Right lobe of liver (tissue), 6 donors: ENCODE measurements around the gene BTD. TPM values are rescaled to one million over a fixed set of nuclear protein-coding genes. Genes with fewer than 3 reads are reported as not detected.

Source experiments
- ATAC-seq, 4 donors: fragments of 200-7000 bp; cut with Tn5 transposase; one replicate each; pipeline ENCODE4 v1.9.1; 2020; ENCODE audit warnings: mild to moderate bottlenecking in 4 of 4, moderate library complexity in 4 of 4
- DNase-seq, 3 donors: peaks; one replicate each; pipeline ENCODE4 v3.0.0-alpha.2; 2020
- H3K27ac ChIP-seq, 3 donors: fragments of 200-600 bp; one replicate each; pipeline ENCODE4 v1.8.0; 2022
- H3K27me3 ChIP-seq, 2 donors: fragments of 200-600 bp; one replicate each; pipeline ENCODE4 v1.8.0; 2022
- H3K36me3 ChIP-seq, 4 donors: fragments of 200-600 bp; sonication (generic) in 1 of 4; one replicate each; pipeline versions ENCODE4 v1.5.1 to v1.8.0; 2017 to 2022; ENCODE audit warnings: control low read depth in 1 of 4
- H3K4me1 ChIP-seq, 4 donors: fragments of 200-600 bp; sonication (generic) in 1 of 4; one replicate each; pipeline versions ENCODE4 v1.5.1 to v1.8.0; 2017 to 2022; ENCODE audit warnings: control low read depth in 1 of 4
- H3K4me3 ChIP-seq, 3 donors: fragments of 200-600 bp; one replicate each; pipeline ENCODE4 v1.8.0; 2022
- H3K9me3 ChIP-seq, 4 donors: fragments of 200-600 bp; sonication (generic) in 1 of 4; one replicate each; pipeline versions ENCODE4 v1.5.1 to v1.8.0; 2017 to 2022; ENCODE audit warnings: control low read depth in 1 of 4
- POLR2A ChIP-seq: fragments of 450-650 bp; IDR thresholded peaks from one replicate; pipeline ENCODE4 v1.6.1; 2017; ENCODE audit warnings: antibody characterized with exemption, mild to moderate bottlenecking
- WGBS: methylation state at CpG from one replicate; pipeline ENCODE4 v1.1.6; 2018; ENCODE audit warnings: low coverage, low lambda C conversion rate; ENCODE audit not compliant: insufficient coverage; ENCODE audit errors: missing lambda C conversion rate; 5-methylcytosine and 5-hydroxymethylcytosine counted together
- intact Hi-C, 2 donors: fragments of 100-400 bp; cut with DNase I; formaldehyde crosslinking; loops; one replicate each; pipeline versions ENCODE4 v1.11.2 to v1.14.1; 2022
- total RNA-seq, 6 experiments: library from RNA; depleted of rRNA in 2 of 6; stranded (reverse); fragments of >200 nt in 2 of 6; fragmentation: NEBNext Ultra II Directional in 3 of 6; extraction: Animal tissue kit (Norgen Biotek cat#: 25700) in 3 of 6; gene quantifications; one replicate each; pipeline versions ENCODE4 v1.1.0 to v1.2.4, GENCODE V29; 2016 to 2023
- TF ChIP-seq, protein P1 (sequence below), 4 donors: fragments of 200-600 bp in 3 of 4; fragments of 450-650 bp in 1 of 4; IDR thresholded peaks; one replicate each; pipeline versions ENCODE4 v1.5.1 to v1.8.0; 2016 to 2022; ENCODE audit warnings: antibody characterized with exemption in 4 of 4, mild to moderate bottlenecking in 2 of 4
- donor health status: DM: no; HTN: yes; CAD: no.
- donor health status: DM: no; HTN: no; CAD: no.
- donor health status: DM: no; HTN: no; CAD: no.
- donor health status: DM: no; HTN: yes; CAD: no.
- donor health status: DM: no; HTN: yes; CAD: no.

Gene BTD
- total RNA-seq, 6 experiments from 2014 or later = 47.5 to 70.3 (median 54.5) TPM

DNA sequence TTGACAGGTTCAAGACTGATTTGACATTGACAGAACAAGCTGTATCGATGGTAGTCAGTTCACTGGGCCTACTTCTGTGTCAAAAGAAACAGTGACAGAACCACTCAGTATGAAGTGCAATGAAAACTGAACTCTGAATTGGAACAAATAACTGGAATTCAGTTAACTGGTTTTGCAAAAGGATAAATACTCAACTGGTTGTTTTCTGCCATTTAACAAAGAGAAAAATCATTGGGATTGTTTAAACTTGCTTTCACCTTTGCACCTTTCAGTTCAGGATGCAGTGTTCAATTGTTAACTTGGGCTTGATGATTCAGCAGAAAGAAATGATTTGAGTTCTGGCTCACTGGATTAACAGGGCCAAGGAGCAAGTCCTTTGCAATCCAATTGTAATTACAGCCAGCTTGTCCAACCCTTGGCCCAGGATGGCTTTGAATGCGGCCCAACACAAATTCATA is 4.9 kb downstream of the BTD start:
- TF ChIP-seq, protein P1, sequence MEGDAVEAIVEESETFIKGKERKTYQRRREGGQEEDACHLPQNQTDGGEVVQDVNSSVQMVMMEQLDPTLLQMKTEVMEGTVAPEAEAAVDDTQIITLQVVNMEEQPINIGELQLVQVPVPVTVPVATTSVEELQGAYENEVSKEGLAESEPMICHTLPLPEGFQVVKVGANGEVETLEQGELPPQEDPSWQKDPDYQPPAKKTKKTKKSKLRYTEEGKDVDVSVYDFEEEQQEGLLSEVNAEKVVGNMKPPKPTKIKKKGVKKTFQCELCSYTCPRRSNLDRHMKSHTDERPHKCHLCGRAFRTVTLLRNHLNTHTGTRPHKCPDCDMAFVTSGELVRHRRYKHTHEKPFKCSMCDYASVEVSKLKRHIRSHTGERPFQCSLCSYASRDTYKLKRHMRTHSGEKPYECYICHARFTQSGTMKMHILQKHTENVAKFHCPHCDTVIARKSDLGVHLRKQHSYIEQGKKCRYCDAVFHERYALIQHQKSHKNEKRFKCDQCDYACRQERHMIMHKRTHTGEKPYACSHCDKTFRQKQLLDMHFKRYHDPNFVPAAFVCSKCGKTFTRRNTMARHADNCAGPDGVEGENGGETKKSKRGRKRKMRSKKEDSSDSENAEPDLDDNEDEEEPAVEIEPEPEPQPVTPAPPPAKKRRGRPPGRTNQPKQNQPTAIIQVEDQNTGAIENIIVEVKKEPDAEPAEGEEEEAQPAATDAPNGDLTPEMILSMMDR (IDR thresholded peaks at IDR 0.05) = no peak
- peak; percentile 20 for TF ChIP-seq POLR2A
- intact Hi-C loops = no loop called here
- Histone ChIP-seq H3K9me3 (no peaks in the 10 kb centered on the region), H3K27ac (peak overlapping the region; percentile 9 to 84 (median 15)), H3K36me3 (no peaks in the 10 kb centered on the region), H3K4me3 (no peak overlapping the region), H3K4me1 (peaks cover 0 to 86% (median 41%) of the 10 kb centered on the region in 4 donors), H3K27me3 (no peaks in the 10 kb centered on the region)
- 23% methylated on average over 2 of the region's 2 CpGs for WGBS
- DNase-seq (peak in 1 of 3 donors; percentile 69), ATAC-seq (peak; percentile 41 to 62 (median 47))

DNA sequence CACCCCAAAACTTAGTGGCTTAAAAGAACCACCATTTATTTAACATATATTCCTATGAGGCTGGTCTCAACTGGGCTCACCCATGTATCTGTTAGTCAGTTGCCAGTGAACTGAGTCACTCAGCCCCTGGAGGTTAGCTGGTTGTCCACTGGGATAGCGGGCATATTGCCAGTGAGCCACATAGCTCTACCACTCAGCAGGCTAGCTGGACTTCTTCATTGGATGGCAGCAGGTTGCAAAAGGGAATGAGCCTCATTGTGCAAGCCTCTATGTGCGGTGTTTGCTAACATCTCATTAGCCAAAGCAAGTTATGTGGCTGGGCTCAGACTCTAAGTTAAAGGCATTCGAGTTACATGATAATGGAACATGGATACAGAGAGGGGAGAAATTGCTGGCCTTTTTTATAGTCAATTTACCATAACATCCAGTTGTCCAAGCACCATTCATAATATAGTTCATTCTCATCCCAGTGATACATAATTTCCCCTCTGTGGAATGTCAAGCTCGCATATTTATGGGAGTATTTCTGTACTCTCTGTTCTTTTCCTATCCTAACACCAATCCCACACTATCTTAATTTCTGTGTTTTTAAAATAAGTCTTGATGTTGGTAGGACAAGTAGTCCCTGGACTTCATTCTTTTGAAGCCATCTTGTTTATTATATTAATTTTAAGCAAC is 8.7 kb downstream of the BTD start:
- H3K4me3 ChIP-seq = no peak overlapping the region
- H3K36me3 ChIP-seq = no peaks in the 10 kb centered on the region
- peak; percentile 82 to 89 (median 83) for DNase-seq
- intact Hi-C loops = no loop called here
- peak; percentile 73 to 83 (median 78) for ATAC-seq
- WGBS = 48% methylated on average over 4 of the region's 4 CpGs
- peak overlapping the region in 2 of 3 donors; percentile 21 to 37 for H3K27ac ChIP-seq
- no peaks in the 10 kb centered on the region for H3K9me3 ChIP-seq
- H3K27me3 ChIP-seq = no peaks in the 10 kb centered on the region
- peaks cover 0 to 89% (median 36%) of the 10 kb centered on the region in 4 donors for H3K4me1 ChIP-seq
- TF ChIP-seq, protein P1 (IDR thresholded peaks at IDR 0.05) = no peak
- peak; percentile 38 for TF ChIP-seq POLR2A

- no peaks in the 10 kb centered on the region for H3K36me3 ChIP-seq
- no peaks in the 10 kb centered on the region for H3K27me3 ChIP-seq
- TF ChIP-seq, protein P1 (IDR thresholded peaks at IDR 0.05) = no peak
- no peak for TF ChIP-seq POLR2A
- 55% methylated on average over 3 of the region's 3 CpGs for WGBS
- peaks cover 0 to 81% (median 32%) of the 10 kb centered on the region in 4 donors for H3K4me1 ChIP-seq
- no peaks in the 10 kb centered on the region for H3K9me3 ChIP-seq
- DNase-seq (no peak), ATAC-seq (no peak)
- intact Hi-C loops = no loop called here
- no peak overlapping the region for H3K4me3 ChIP-seq
- peak overlapping the region in 1 of 3 donors; percentile 2 for H3K27ac ChIP-seq
These were observed 9.5 kb downstream of the BTD start for GRCh38 chr3:15611018-15611417.

DNA sequence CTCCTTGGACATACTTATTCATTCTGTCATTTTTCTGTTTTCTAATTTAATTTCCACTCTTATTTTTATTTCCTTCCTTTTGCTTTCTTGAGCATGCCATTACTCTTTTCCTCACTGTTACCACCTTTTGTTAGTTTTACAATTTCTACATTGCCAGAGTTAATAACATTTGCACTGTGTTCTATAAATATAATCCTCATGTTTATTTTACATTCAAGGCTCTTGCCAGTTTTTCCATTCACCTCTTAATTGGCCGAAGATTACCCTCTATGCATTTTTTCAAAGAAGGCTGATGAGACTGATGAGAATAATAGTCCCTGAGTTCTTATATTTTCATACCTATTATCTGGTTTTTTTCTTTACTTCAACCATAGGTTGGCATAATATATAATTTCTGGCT is 10.5 kb downstream of the BTD start:
- peak overlapping the region in 1 of 3 donors; percentile 2 for H3K27ac ChIP-seq
- H3K27me3 ChIP-seq = no peaks in the 10 kb centered on the region
- no peak overlapping the region for H3K4me3 ChIP-seq
- DNase-seq = no peak
- H3K9me3 ChIP-seq = no peaks in the 10 kb centered on the region
- 29% methylated on average over 1 of the region's 1 CpG for WGBS
- H3K4me1 ChIP-seq = peaks cover 0 to 73% (median 27%) of the 10 kb centered on the region in 4 donors
- intact Hi-C loops = no loop called here
- no peaks in the 10 kb centered on the region for H3K36me3 ChIP-seq
- no peak for TF ChIP-seq POLR2A
- TF ChIP-seq, protein P1 (IDR thresholded peaks at IDR 0.05) = no peak
- ATAC-seq = no peak
